Muscle of arm (tissue), 14 donors: ENCODE measurements around the gene PROKR2. TPM values are rescaled to one million over a fixed set of nuclear protein-coding genes. Genes with fewer than 3 reads are reported as not detected.

ENCODE experiments used
- DNase-seq: peaks from one replicate; pipeline ENCODE4 v3.0.0-alpha.2; 2013
- long read RNA-seq, 11 donors: transcript quantifications; one replicate each; lab custom pipeline, GENCODE V29; 2026
- polyA plus RNA-seq, 12 donors: library from polyadenylated mRNA; unstranded; fragments of 120-200 nt; gene quantifications; one replicate each; pipeline ENCODE4 v1.2.1, GENCODE V29; 2013; ENCODE audit not compliant: insufficient read length in 12 of 12

PROKR2 gene
- not detected for polyA plus RNA-seq
- long read RNA-seq, donor 1 = 0 reads
- long read RNA-seq, donor 2 = 0 reads
- long read RNA-seq, donor 3 = 0 reads
- long read RNA-seq, donor 4 = 0 reads
- long read RNA-seq, donor 5 = 0 reads
- long read RNA-seq, donor 6 = 0 reads
- long read RNA-seq, donor 7 = 0 reads
- long read RNA-seq, donor 8 = 0 reads
- long read RNA-seq, donor 9 = 0 reads
- long read RNA-seq, donor 10 = 0 reads
- long read RNA-seq, donor 11 = 0 reads

GRCh38 chr20:5316188-5317158, at the start of gene PROKR2:
PROKR2 (minus strand) TSS chr20:5316954; CDS start chr20:5314369, 2,585 bp downstream.
- DNase-seq = no peak

- DNase-seq = no peak
These were observed 48.3 kb upstream of the PROKR2 start for GRCh38 chr20:5364997-5365597.

GRCh38 chr20:5364136-5364821, 47.5 kb upstream of the PROKR2 start:
- no peak for DNase-seq

GRCh38 chr20:5362771-5363170, 46.0 kb upstream of the PROKR2 start:
- no peak for DNase-seq

GRCh38 chr20:5361176-5361575, 44.4 kb upstream of the PROKR2 start:
- DNase-seq = no peak

GRCh38 chr20:5357946-5358345, 41.2 kb upstream of the PROKR2 start:
- no peak for DNase-seq

- DNase-seq = no peak
These were observed 40.2 kb upstream of the PROKR2 start for GRCh38 chr20:5356941-5357340.

GRCh38 chr20:5354901-5355300, 38.1 kb upstream of the PROKR2 start:
- DNase-seq = no peak

- DNase-seq = no peak
These were observed 37.1 kb upstream of the PROKR2 start for GRCh38 chr20:5353624-5354496.

GRCh38 chr20:5349448-5349847, 32.7 kb upstream of the PROKR2 start:
- DNase-seq = no peak

- no peak for DNase-seq
These were observed 25.3 kb upstream of the PROKR2 start for GRCh38 chr20:5342021-5342420.

GRCh38 chr20:5331340-5331739, 14.6 kb upstream of the PROKR2 start:
- no peak for DNase-seq

GRCh38 chr20:5328268-5328667, 11.5 kb upstream of the PROKR2 start:
- DNase-seq = peak; percentile 19

GRCh38 chr20:5327356-5327755, 10.6 kb upstream of the PROKR2 start:
- no peak for DNase-seq

GRCh38 chr20:5315807-5316187, 957 bp downstream of the PROKR2 start:
- DNase-seq = no peak

GRCh38 chr20:5313916-5314315, 2.8 kb downstream of the PROKR2 start:
- no peak for DNase-seq

- DNase-seq = no peak
These were observed 4.2 kb downstream of the PROKR2 start for GRCh38 chr20:5312518-5312917.

GRCh38 chr20:5309971-5310370, 6.8 kb downstream of the PROKR2 start:
- DNase-seq = no peak

- no peak for DNase-seq
These were observed 17.9 kb downstream of the PROKR2 start for GRCh38 chr20:5298811-5299210.

- no peak for DNase-seq
These were observed 19.3 kb downstream of the PROKR2 start for GRCh38 chr20:5297280-5298004.
